Astrocyte of the cerebellum (primary cell): Measurements from ENCODE around the gene ARHGEF40.

Experiments
- DNase-seq: peaks from one replicate; pipeline ENCODE4 v3.0.0-alpha.2; 2011; ENCODE audit warnings: low read depth
- H3K4me3 ChIP-seq: 2 replicates; pipeline ENCODE4 v1.5.1; 2011; ENCODE audit warnings: mild to moderate bottlenecking, low read depth, low read length, moderate library complexity
- in situ Hi-C: cut with HindIII; loops from 2 replicates; pipeline ENCODE4 v1.10.0; 2017; ENCODE audit warnings: low sequenced_read_pairs
- TF ChIP-seq, protein P1 (sequence below): IDR thresholded peaks from 2 replicates; pipeline ENCODE4 v1.5.1; 2012; ENCODE audit warnings: low read length, low read depth, moderate library complexity, mild to moderate bottlenecking; ENCODE audit errors: missing control alignments

The ARHGEF40 gene

DNA sequence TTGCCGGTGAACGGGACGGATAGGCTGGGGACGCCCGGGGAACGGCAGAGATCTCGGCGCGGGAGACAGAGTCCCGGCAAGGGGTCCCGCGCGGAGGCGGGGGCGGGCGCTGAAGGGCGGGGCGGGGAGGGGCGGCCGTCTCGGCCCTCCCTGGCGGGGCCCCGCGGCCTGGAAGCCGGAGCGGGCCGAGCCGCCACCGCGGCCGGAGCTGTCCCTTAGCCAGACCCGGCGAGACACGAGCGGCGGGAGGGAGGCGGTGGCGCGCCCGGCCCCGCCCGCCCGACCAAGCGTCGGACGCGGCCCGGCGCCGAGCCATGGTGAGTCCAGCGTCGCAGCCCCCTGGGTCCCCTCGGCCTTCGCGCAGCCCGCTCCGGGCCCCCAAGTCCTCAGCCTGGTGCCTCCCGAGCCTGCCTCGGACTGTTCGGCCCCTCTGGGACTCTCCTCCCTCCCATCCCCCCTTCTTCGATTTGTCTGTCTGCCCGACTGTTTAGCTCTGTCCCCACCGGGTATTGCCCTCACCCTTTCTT, at the start of gene ARHGEF40:
Gene ARHGEF40, plus strand, starts transcription at position 222 of the 527 bp plus-strand sequence. Its CDS starts 93 bp downstream, at position 315.
- TF ChIP-seq, protein P1, sequence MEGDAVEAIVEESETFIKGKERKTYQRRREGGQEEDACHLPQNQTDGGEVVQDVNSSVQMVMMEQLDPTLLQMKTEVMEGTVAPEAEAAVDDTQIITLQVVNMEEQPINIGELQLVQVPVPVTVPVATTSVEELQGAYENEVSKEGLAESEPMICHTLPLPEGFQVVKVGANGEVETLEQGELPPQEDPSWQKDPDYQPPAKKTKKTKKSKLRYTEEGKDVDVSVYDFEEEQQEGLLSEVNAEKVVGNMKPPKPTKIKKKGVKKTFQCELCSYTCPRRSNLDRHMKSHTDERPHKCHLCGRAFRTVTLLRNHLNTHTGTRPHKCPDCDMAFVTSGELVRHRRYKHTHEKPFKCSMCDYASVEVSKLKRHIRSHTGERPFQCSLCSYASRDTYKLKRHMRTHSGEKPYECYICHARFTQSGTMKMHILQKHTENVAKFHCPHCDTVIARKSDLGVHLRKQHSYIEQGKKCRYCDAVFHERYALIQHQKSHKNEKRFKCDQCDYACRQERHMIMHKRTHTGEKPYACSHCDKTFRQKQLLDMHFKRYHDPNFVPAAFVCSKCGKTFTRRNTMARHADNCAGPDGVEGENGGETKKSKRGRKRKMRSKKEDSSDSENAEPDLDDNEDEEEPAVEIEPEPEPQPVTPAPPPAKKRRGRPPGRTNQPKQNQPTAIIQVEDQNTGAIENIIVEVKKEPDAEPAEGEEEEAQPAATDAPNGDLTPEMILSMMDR, result no peak
- no peak for DNase-seq
- H3K4me3 ChIP-seq, result peak within 1 kb of the TSS; percentile 90
- in situ Hi-C loops, result no loop called here

DNA sequence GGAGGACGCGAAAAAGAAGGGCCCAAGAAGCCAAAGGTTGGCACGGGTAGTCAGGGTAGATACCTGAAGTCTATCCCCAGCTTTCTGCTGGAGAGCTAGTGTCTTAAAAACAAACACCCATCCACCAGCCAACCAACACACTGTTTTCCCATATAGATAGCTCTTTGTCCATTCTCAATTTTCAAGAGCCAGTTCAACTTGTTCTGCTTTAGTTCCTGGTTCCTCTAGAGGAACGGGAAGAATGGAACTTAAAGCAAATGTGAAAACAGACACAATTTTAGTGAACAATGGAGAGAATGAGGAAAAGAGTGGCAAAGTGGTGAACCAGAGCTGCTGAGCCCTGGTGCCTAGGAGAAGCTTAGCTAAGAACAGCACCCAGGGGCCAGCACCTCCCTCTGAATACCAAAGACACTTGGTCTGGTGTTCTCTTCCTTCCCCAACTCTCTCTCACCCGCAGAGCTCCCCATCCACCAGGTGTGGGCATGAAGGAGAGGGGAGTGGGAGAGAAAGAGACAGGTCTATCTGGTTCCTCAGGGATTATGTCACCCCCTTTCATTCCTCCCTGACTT, 49.0 kb upstream of the ARHGEF40 start:
- in situ Hi-C loops, result no loop called here
- DNase-seq, result no peak
- TF ChIP-seq, protein P1, result no peak
- H3K4me3 ChIP-seq, result no peak overlapping the region

DNA sequence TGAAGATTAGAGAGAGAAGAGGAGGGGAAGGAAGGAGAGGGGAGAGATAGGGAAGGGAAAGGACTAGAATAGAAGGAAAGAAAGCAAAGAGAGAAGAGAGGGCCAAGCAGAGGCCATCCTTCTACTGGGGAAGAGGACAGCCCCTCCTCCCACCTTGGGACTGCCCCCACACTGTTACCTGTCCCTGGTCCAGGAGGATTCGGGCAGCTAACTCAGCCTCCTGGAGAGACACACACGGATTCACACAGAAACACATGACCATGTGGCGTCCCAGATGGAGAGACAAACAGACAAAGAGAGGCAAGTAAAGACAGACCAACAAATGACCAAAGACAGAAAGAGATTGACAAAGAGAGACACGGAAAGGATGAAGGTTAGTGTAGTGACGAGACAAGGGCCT, 47.4 kb upstream of the ARHGEF40 start:
- TF ChIP-seq, protein P1, result no peak
- no peak overlapping the region for H3K4me3 ChIP-seq
- no peak for DNase-seq
- in situ Hi-C loops, result no loop called here

DNA sequence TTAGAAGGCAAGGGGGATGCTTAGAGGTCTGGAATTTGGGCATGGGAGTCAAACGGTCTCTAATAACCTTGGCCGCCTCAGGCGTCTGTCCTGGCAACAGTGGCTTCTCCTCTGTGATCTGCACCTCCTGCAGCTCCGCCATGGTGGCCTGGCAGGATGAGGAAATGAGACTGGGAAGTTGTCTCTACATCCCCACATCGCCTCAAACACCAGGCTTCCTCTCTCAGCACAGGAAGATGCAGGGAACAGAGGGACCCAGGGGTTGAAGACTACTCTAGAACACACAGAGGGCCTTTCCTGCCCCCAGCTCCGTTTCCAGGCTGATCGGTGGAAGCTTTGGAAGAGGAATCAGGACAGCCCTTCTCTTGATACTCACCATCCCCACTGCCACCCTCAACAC, 46.9 kb upstream of the ARHGEF40 start:
- DNase-seq, result no peak
- TF ChIP-seq, protein P1, result no peak
- in situ Hi-C loops, result no loop called here
- no peak overlapping the region for H3K4me3 ChIP-seq

DNA sequence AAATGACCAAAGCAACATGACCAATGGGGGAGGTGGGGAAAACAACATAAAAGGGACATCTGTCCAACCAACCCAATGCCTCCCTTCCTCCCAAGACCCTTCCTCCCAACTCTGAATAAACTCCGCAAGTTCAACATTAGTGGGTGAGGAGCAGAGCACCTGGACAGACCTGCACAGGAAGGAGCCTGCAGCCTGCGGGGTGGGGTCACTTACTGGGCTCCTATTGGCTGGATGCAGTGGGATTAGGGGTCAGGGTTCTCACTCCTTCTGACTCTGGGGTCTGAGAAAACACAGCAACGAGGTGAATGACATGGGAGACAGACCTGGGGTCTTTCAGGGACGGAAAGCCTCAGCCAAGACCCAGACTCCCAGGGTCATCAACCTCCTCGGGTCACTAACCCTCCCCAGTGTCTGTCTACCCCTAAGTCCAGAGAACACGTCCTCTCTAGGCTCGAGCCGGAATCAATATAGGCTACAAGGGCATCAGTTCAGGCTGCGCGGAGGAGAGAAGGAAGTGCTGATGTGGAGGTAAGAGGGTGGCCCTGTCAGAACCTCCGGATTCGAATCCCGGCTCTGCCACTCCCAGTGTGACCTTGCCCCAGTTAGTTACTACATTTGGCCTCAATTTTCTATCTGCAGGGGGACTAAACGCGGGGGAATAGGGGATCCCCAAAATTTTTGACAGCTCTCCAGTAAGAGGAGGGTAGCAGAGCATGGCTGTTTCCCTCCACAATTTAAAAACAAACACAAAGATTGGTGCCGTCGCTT, 46.1 kb upstream of the ARHGEF40 start:
- TF ChIP-seq, protein P1, result no peak
- DNase-seq, result no peak
- peak overlapping the region; percentile 42 for H3K4me3 ChIP-seq
- in situ Hi-C loops, result no loop called here

DNA sequence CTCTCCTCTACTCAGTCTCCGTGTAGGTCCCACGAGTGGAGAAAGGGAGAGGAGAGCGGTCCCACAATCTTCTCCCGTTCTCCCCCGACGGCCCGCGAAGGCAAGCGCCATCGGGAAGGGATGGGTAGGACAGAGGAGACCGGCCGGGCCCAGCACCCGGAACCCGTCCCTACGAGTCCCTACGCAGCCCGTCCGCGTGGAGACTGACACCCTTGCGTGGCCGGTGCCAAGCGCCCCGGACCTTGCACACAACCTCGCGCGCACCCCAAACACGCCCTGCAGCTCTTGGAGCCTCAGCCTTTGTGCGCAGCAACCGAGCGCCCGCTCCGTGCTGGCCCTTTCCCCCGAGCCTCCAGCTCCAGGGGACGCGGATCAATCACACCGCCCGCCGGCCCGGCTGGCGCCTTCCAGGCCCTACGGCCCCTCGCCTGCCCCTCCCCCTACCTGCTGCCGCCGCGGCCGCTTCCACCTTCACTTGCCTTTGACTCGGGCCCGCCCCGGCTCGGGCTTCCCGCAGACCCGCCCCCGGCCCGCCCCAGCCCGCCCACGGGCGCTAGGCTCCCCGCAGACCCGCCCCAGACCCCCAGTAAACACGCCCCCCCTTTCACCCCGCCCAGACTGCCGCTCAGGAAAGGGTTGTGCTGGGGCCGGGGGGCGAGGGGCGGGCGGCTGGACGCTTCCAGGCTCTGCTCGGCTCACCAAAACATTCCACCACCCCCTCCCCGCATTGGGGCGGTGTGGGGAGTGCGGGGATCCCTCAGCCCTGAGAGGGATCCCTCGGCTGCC, 45.3 kb upstream of the ARHGEF40 start, which contains the start of gene NDRG2:
Gene NDRG2, minus strand, starts transcription at position 477 of the 786 bp plus-strand sequence. CDS start 1,746 bp downstream, outside the sequence.
- DNase-seq, result no peak
- TF ChIP-seq, protein P1, result no peak
- peak within 1 kb of the TSS; percentile 42 for H3K4me3 ChIP-seq
- in situ Hi-C loops, result no loop called here
